T follicular helper cell (primary cell): Measurements from ENCODE around the gene HES4.
A peak's percentile ranks its signal among the peaks of the same experiment; 100 is the strongest.
"Not testable (repeated sequence)": the region's sequence is repeated elsewhere in the genome, so short reads cannot be mapped to it uniquely, and the experiment has no call there.

Source experiments
- DNase-seq: peaks from one replicate; pipeline ENCODE4 v3.0.0-alpha.2; 2020; ENCODE audit warnings: low read depth

The HES4 gene

DNA sequence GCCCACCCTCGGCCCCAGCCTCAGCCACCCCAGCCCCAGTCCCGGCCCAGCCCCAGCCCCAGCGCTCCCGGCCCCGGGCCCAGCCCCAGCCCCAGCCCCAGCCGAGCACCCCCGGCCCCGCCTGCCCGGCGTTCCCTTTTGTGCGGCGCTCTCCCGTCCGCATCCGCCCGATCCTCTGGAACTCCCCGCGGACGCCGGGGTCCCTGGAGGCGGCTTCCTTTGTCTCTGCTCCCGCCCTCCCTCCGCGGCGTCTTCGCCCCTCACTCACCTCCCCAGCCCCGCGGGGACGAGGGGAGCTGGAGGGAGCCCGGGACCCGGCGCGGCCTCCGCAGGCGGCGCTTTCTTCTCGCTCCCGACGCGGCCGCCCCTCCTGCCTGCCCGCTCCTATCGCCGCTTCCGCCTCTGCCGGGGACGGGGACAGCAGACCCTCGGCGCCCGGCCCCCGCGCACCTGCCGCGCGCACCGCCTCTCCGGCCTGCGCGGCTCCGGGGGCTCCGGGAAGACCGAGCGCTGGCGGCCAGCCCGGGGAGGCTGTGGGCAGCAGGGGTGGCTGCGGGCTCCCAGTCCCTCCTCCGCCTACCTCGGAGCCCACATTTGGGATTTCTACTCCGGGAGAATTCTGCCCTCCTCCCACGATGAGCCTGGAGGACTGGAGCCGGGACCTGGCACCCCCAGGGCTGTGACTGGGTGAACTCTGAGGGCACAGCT, 34.0 kb upstream of the HES4 start:
- DNase-seq = no peak

DNA sequence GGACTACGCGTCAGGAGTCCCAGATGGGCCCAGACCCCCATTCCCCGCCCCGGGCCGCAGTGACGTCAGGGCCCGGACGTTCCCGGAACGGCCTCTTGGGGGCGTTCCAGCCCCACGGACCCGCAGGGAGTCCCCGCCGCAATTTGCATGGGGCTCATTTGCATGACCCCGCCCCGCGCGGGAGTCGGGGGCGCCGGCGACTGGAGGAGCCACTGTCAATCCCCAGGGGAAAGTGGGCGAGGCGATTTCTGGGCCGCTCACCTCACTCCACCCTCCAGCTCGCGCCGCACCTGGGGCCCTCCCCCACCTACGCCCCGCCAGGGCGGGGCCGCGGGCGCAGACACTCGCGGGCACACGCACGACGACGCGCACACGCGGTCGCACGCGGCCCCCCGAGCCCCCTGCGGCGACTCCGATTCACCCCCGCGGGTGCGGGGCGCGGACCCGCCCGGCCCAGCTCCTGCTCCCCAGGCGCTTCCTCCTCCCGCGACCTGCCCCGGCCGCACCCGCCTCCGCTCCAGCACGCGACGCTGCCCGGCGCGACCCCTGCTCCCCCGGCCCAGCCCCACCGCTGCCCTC, 33.2 kb upstream of the HES4 start:
- DNase-seq = peak; percentile 72

DNA sequence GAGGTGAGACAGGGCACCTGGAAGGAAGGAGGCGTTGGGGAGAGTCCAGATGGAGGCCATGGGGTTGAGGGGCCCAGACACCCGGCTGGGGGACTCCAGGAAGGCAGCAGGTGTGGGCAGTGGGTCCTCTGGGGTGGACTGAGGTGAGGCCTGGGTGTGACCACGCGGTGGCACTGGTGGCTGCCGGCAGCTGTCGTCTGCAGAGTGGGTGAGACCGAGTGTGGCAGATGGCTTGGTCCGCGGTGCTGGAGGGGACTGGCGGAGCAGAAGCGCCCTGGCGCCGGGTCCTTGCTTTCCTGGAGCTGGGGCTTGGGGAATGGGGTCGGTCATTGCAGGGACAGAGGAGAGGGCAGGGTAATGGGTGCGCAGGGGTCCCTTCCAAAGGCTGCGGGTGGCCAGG, 32.5 kb upstream of the HES4 start:
- DNase-seq = no peak

DNA sequence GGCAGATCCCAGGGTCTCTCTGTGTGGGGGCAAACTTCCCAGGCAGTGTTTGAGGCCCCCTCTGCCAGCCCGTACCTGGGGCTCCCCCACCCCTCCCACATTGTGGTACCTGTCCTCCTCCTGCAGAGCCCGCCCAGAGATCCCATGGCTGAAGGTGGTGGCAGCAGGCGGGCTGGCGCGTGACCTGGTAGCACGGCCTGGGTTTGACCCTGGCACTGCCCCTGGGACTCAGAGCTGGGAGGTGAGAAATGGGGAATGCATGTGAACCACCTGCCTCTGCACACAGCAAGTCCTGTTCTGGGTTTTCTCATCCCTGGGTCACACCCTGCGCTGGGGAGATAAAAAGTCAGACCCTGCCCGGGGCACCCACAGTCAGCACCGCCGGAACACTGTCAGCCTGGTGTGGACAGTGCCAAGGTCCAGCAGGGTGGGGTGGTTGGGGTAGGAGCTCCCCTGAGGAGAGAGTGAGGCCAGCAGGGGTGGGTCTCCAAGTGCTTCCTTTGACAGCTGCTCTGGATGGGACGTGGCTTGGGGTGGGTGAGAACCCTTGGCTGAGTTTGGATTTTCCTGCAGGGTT, 31.9 kb upstream of the HES4 start:
- no peak for DNase-seq

DNA sequence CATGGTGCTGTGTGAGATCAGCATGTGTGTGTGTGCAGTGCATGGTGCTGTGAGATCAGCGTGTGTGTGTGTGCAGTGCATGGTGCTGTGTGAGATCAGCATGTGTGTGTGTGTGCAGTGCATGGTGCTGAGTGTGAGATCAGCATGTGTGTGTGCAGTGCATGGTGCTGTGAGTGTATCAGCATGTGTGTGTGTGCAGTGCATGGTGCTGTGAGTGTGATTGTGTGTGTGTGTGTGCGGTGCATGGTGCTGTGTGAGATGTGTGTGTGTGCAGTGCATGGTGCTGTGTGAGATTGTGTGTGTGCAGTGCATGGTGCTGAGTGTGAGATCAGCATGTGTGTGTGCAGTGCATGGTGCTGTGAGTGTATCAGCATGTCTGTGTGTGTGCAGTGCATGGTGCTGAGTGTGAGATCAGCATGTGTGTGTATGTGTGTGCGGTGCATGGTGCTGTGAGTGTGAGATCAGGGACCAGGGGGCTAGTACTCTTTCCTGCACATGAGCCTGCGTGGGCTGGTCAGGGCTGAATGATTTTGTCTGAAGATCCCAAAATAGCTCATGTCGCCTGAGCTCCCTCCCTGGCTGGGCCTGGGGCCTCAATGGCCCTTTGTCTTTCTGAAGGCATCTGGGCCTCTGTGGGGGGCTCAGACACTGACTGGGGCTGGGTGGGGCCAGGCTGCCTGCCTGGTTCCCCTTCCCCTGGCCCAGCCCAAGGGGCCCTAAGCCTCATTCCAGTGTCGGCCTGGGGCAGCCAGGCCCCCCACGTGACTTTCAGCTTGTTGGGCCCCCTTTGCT, 31.2 kb upstream of the HES4 start:
- not testable (repeated sequence) for DNase-seq

DNA sequence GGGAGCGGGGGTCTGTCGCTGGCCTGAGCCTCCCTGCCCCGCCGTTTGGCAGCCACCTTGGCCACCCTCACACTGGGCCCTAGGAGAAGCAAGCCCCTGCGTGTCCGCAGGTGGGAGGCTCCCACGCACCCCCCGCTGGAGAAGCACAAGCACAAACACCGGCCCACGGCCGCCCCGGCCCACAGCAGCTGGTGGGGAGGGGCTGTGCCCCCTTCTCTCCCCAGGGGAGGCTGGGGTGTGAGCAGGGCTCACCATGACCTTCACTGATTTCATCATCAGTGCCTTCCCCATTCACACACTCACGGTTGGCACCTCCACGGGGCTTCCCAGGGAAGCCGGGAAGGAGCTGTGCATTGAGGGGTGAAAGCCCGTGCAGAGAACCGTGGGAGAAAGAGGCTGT, 27.9 kb upstream of the HES4 start:
- no peak for DNase-seq

DNA sequence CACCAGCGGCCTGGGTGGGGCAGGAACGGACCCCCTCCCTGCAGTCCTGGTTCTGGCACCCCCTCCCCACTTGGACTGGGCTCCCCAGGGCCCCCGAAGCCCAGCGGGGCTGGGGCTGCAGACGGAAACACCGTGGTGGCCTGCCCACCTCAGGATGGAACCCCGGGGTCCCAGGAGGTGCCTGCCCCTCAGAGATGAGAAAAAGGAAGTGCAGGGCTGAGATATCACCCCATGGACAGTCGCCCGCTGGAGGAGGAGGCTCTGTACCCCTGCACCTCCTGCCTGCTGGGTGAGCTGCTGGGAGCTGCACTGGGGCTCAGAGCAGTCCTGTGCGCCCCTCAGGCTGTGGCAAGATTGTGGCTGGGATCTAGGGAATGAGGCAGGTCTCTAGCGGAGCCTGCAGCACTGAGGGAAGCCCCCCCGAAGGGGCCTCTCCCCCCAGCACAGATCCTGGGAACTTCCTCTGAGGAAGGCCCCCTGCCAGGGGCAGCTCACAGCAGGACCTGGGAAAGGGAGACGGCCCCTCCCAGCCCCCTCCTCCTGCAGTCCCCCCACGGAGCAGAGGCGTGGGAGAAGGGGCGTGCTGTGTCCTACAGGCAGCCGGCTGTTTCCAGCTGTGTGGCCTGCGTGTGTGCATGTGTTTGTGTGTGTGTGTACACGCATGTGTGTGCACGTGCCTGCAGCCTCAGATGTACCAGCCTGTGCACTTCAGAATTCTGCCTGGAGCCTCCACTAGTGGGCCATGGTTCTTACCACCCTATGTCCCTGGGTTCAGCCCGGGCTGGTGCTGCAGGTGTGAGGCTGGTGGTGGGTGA, 26.9 kb upstream of the HES4 start:
- no peak for DNase-seq

DNA sequence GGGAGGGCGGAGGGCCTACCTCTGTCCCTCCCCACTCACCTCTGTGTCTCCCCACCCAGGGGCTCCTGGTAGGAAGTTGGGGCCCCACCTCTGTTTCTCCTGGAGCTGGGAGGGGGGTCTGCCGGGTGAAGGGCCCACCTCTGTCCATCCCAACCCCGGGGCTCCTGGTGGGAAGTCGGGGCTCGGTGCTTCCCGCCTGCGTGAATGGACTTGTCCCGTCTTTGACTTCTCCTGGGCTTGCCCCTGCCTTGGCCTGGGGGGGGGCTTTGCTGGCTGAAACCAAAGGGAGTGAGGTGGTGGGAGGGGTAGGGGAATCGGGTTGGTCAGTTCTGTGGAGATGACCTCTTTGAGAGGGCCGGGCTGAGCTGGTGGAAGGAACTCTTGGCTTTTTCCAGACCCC, 25.8 kb upstream of the HES4 start:
- no peak for DNase-seq

DNA sequence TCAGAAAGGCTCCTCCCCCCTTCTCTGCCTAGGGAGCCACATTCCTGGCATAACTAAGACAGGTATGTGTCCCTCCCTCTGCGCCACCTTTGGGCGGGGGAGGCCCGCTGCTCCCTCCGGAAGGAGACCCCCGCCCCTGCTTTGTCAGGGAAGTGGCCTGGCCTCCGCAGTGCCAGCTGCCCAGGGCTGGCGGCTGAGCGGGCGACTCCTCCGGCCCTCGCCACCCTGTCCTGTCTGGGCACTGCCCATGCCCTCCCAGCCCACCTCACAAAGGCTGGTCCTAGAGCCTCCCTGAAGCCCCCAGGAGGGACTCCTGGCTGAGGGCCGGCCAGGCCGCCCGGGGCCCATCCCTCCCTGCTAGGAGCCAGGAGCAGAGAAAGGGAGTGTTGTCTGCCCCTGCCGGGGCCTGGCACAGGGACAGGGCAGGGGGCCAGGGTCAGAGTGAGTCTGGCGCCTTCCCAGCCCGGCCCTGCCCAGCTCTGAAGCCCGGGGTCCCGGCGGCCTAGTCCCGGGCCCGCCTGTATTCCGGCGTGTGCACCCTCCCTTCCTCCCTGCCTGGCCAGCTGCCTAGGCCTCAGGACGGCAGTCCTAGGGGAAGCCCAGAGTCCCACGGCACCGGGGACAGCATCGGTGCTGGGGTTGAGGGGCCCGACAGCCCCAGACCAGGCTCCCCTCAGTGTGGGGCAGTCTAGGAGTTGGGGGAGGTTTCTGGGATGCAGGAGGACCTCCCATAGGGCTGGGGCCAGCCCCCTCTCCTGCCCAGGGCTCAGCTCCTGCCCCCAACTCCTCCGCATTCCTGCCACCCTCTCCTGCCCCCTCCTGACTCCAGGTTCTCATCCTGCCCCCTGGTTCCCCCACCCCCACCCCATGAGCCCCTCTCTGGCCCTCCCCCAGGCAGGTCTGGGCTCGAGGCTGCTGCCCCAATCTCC, 25.1 kb upstream of the HES4 start:
- DNase-seq = no peak

DNA sequence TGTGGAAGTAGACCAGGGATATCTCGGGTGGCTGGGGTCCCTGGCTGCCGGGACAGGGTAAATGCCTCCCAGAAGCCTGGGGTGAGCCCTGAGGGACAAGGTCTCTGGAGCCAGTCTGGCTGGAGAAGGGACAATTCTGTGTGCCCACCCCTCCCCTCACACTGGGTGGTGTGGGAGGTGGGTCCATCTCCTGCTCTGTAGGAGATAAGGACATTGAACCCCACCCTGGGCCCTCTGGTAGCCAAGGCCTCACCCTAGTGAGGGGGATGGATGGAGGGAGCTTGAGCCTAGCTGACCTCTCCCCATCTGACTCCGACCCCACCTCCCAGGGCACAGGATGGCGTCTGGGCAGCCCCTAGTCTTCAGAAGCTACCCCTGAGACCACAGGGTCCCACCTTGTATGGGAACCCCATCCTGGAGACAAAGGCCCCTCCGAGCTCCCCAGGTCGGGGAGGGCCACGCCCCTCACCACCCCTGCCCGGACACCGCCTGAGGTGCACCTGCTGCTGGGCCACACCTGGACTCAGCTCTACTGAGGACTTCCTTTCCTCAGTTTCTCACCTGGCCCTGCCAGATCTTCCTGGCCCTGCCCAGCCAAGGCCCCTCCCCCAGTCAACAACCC, 24.4 kb upstream of the HES4 start:
- DNase-seq = no peak

DNA sequence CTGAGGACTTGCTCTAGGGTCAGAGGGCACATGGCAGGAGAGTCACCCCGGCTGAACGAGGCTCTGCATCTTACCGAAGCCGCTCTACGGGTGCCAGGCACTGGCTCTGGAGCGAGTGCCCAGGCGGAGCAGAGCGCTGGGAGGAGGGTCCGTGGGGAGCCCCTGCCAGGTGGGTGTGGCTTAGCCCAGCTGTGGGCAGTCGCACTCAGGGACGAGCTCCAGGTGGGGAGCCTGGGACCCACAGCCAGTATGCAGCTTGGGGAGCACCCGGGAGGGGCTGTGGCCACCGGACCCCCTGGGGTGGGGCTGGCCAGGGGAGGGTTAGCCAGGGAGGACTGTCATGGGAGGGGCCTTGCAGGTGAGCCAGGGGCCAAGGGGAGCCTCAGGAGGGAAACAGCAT, 23.8 kb upstream of the HES4 start:
- no peak for DNase-seq

DNA sequence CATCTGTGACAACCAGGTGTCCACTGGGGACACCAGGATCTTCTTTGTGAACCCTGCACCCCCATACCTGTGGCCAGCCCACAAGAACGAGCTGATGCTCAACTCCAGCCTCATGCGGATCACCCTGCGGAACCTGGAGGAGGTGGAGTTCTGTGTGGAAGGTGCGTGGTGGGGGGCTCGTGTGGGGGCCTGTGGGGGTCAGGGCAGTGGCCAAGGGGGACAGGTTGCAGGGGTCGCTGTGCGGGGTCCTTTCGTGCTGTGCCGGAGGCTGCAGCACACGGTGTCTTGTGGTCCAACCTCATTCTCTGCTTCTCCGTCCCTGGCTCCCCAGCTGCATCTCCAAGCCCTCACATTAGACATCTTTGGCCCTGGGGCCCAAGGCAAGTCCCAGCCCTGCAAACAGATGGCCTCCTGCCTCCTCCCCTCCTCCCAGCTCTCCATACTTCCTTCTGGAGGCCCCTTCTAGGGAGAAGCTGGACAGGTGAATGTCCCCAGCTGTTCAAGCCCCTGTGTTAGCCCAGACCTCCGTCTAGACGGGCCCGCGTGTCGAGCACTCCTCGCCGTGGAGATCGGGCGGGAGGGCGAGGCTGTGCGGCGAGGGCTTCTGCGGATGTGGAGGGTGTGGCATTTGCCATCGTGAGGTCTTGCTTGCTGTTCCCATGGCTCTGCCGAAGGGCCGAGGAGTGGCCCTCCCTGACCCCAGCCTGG, 22.6 kb upstream of the HES4 start:
- DNase-seq = no peak

DNA sequence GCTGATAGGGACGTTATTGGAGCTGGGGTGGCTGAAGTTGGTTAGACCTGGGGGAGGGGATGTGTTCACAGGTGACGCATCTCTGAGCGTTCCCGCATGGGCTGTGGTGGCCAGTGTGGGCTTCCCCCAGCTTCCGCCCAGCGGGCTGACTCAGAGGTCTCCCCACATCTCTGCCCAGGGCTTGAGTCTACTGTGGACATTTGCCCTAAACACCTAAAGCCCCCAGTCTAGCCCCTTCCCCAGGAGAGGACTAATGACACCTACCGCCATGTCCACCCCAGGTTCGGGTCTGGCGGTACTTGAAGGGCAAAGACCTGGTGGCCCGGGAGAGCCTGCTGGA, 22.0 kb upstream of the HES4 start:
- DNase-seq = no peak

DNA sequence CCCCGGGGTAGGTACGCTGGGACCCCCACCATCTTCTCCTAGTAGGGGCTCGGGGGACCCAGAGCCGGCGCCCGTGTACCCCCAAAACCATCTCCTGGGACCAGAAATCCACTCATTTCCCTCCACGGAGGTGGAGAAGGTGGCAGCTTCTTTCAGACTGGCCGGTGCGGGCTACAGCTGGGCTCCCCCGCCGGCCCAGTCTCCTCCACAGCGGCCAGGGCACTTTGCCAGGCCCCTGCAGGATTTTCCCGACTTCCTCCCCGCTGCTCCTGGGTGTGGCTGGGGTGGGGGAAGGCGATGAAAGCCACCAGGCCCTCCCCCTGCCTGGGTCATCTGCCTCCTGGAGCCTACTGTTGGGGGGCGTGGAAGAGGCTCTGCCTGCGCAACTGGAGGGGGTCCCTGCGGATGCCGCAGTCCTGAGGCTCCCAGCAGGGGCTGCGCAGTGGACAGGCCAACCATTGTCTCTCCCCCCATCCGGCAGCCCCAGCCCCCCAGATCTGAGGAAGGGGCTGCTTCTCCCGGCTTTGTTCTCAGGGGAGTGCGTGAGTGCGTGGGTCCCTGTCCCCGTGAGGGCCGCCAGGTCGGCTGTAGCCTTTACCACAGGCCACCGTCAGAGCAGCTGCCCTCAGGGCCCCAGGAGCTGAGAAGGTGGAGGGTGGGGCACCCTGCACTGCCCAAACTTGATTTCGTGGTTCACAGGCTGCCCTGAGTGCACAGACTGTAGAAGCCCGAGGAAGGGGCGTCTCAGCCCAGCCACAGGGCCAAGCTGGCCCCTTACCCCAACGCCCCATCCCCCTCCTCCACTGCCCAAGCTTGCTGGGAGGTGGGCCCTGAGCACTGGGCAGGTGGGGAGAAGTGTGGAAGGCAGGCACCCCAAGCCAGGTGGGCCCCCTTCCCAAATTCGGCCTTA, 21.4 kb upstream of the HES4 start:
- no peak for DNase-seq

DNA sequence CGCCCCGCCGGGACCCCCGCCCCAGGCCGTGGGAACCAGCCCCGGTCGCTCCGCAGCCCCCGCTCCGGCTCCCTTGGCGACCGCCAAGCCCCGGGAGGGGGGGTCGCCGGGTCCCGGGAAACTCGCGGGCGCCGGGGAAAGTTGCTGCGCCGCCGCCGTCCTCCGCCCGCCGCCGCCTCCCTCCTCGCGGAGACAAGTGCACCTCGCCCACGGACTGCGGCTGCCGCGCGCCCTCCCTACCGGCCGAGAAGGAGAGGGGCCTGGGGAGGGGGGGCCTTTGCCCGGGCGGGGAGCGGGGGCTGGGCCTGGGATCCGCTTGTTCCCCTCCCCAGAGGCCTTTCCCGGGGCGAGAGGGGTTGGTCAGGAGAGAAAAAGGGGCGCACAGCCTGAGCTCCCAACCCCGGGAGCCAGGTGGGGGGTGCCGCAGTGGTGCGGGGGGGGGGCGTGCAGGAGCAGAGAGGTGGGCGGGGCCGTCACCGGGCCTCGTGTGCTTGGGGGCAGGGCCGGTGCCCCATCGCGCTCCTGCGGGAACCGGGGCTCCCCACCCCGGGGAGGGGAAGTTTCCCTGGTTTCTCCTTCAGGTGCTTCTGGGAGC, 20.6 kb upstream of the HES4 start:
- DNase-seq = no peak

DNA sequence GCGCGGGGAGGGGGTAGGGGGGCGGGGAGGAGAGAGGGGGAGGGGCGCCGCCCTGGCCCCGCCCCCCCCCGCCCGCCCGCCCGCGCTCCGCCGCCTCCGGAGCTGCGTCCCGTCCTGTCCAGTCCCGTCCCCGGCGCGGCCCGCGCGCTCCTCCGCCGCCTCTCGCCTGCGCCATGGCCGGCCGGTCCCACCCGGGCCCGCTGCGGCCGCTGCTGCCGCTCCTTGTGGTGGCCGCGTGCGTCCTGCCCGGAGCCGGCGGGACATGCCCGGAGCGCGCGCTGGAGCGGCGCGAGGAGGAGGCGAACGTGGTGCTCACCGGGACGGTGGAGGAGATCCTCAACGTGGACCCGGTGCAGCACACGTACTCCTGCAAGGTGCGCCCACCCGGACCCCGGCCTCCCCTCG, 20.1 kb upstream of the HES4 start, which contains the start of gene AGRN:
TSS of gene AGRN (plus strand) at position 121 of the 405 bp plus-strand sequence. CDS start at position 174, 53 bp downstream.
- no peak for DNase-seq

DNA sequence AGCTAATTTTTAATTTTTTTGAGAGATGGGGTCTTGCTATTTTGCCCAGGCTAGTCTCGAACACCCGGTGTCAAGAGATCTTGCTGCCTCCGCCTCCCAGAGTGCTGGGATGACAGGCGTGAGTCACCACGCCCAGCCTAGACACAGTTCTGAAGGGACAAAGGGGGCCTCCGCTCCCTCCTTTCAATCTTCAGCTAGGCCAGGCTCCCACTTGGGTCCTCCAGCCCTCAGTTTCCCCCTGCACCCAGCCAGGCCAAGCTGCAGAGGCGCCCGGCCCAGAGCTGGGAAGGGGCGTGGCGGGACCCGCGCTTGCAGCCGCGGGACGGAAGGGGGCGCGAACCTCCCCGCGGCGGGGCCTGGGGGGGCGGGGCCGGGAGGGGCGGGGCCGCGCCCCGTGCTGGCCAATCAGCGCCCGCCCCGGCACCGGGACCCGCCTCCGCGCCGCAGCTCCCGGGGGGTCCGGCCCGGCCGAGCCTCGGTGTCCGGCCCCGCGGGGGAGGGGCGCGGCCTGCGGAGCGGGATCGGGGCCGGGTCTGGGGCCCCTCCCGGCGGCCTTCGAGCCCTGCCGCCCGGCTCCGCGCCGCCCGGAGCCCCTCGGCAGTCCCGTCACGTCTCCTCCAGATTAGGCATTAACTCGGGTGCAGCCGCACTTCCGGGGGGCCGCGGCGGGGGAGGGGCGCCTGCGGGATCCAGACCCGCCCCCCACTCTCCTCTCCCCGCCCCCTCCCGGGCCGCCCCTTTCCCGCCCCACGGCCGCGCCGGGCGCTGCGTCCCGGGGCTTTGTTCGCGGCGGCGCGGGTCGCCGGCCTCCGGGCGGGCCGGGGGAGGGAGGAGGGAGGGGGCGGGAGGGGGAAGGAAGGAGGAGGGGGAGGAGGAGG, 19.5 kb upstream of the HES4 start:
- peak; percentile 69 for DNase-seq
